HG03565 (cell line): Measurements from ENCODE around the gene CTNNA3.
"Not testable (repeated sequence)": the region's sequence is repeated elsewhere in the genome, so short reads cannot be mapped to it uniquely, and the experiment has no call there.

ENCODE experiments used
- ATAC-seq: cut with Tn5 transposase; IDR thresholded peaks from one replicate; pipeline ENCODE4 v1.9.1; 2021; ENCODE audit warnings: mild to moderate bottlenecking, moderate library complexity; ENCODE audit not compliant: unreplicated experiment

The CTNNA3 gene

DNA sequence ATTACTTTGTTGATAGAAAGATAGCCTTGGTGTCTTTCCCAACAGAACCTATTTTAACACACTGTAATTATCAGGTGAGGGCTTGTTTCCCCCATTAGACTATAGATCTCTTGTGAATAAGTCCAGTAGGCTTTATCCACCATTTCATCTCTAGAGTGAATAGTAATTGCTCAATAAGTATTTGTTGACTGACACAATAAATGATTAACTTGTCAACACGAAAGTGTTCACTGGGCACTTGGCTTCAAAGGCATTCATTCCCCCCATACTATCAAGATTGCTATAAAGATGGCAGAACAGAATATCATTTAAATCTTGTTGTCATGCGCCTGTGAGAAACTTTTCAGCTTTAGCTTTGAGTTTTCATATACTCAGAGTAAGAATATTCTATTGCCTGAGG lies 1194.6 kb downstream of the CTNNA3 start:
- ATAC-seq = no peak

DNA sequence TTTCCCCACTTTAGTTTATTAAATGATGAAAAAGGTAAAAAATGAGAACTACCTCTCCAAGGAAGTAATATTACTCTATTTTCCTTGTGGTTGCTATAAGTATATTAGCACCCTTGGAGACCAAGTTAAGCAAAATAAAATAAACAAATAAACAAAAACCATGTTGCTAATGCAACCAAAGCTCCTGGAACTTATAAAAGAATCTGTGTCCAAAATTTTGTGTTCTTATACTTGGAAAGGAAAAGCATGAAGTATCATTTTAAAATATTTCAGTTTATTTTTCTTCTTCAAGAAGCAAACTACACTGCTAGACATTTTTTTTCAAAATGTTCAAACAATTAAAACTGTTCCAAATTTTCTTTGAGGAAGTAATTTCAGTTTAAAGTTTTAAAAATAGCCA lies 1212.0 kb downstream of the CTNNA3 start:
- no peak for ATAC-seq

DNA sequence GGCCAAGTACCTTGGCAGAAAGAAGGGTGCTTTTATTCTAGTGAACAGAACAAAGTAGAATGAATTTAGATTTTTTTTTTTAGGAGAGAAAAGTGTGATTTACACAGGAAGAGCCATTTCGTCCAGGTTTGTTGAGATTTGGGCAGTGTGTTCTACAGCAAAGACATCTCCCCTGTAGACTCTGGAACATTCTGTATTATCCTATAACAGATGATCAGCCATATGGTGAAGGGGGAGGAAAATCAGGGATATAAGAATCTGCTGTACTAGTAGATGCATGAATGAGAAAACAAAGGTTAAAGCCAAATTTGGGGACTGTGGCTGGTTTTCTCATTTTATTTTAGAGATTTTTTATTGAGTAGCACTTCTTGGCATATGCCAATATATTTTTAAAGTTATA lies 1223.8 kb downstream of the CTNNA3 start:
- ATAC-seq = no peak

DNA sequence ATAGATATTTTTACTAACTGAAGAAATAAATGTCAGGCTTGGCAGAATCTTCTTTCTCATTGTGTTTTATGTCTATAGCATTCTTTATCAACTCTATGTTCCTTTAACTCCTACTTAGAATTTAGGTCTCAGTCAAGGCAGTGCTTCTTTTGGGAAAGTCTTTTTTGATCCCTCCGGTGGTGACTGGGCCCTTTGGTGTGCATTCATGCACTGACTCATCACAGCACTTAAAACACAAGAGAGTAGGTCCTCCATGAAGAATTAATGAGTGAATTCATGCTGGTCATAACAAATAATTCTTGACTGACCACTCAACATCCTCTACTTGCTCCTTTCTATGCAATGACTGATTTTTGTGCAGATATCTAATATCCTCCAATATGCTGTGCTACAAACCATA lies 1229.0 kb downstream of the CTNNA3 start:
- ATAC-seq = no peak

DNA sequence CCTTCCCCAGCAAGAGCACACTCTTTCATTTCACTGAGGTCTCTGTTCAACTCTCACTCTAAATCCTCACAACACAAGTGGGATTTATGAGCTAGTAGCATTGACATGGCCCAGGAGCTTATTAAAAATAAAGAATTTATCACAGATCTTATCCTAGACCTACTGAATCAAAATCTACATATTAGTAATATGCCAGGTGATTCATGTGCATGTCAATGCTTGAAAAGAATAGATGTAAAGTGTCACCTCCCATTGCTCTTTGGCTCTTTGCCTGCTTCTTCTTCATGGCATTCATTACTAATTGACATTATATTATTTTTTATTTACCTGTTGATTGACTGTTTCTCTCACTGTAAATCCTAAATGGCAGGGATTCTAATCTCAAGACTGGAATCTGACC lies 1229.4 kb downstream of the CTNNA3 start:
- ATAC-seq = no peak

DNA sequence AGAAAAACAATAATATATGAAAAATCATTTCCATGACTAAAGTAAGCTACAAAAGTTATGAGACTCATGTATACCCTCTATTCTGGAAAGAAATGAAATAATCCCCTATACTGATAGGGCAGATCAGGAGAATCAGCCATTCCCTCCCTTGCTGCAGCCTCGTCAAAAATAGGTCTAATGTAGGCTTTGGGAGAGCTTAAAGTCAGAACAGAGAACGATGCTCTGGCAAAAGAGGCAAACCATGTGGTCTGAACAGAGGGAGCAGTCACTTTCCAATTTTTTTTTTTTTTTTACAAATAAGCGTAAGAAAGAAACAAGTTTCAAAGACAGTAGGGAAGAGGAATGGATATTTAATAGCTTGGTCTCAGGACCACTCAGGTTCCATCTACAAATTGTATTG lies 1232.4 kb downstream of the CTNNA3 start:
- ATAC-seq = no peak

DNA sequence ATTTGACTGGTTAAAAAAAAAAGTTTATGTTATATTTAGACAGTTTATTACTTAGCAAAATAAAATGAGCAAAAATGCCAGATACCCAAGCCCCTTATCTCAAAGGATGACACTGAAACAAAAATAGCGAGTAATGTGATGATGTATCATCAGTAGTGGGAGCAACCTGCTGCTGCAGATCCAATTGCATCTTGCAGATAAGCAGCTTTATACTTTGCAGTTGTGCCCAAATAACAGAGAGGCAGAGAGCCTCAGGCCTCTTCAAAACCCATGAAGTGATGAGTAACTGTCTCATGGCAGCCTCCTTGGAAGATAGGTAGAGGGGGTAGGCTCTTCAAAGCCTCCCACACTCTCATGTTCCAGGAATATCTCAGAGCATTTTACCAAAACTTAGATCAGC lies 1238.4 kb downstream of the CTNNA3 start:
- no peak for ATAC-seq

DNA sequence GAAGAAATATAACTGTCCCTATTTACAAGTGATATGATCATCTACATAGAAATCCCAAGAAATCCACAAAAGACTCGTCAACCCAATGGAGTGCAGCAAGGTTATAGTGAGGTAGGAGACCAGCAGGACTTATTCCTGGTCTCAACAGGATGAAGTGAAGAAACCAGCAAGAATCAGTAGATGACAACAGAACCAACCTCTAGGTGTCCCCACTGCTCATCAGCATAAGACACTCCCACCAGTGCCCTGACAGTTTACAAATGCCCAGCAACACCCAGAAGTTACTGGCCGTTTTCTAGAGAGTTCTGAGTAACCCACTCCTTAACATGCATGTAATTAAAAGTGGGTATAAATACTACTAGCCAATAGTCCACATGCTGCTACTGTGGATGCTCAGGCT lies 1240.7 kb downstream of the CTNNA3 start:
- ATAC-seq = no peak

DNA sequence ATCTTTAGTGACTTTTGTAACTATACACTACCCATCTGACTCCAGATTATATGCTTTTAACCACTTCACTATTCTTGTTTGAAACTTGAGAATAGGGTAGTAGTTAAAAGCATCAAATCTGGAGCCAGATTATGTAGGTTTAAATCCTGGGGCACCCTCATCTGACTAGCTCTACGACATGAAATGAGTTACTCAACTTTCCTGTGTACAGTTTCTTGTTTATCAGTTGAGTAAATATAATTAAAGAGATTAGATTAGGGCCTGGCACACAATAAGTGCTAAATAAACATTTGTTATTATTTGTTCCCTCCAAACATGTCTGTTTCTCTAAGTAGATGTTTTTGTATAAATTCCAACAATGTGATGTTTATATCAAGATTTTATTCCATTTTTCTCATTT lies 1255.4 kb downstream of the CTNNA3 start:
- no peak for ATAC-seq

DNA sequence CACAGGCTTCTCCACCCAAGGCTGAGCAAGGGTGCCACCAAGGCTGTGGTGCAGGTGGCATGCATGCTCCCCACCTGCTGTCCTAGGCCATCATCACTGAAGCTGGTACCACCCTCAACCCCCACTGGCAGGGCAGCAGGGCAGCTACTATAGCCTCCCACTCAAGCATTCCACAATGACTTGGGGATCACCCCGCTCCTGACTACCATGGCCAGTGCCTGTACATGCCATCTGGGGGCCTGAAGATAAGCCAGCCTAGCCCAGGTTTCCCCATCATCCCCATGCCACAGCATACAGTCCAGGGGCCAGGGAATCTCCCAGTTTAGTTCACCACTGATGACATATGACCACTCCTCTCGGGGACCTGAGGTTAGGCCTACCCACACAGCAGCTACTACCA lies 1281.1 kb downstream of the CTNNA3 start:
- ATAC-seq = no peak

DNA sequence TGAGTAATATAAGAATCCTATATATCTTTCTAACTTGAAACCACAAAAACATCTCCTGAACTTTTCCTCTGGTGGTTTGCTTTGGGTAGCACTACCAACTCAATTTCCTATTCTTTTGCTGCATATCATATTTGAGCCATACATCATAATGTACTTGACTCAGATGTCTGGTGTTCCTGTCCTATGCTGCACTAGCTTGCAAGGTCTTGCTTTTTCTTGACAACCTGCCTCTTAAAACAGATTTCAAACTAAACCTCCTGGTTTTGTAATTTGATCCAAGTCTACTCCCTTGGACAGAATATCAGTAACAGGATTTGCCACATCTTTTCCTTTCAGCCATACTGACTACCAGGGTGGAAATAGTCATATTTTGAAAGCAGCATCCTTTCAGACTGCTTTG lies 1290.4 kb downstream of the CTNNA3 start:
- no peak for ATAC-seq

DNA sequence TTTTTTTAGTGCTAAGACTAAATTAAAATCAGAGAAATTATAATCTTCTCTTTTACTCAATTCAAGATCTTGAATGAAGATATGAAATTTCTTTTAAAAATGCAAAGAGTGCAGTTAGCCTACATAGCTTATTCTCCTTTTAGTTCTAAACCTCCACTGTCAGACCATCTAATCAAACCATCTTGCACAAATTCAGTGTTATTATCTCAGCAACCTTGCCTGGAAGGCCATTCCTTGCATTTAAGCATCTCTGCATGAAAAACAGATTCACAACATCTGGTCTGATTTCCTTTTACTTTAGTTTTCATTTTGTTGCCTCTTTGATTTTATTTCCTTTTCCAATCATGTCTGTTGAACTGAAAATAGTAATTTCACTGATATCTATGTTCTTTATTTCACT lies 1297.3 kb downstream of the CTNNA3 start:
- no peak for ATAC-seq

DNA sequence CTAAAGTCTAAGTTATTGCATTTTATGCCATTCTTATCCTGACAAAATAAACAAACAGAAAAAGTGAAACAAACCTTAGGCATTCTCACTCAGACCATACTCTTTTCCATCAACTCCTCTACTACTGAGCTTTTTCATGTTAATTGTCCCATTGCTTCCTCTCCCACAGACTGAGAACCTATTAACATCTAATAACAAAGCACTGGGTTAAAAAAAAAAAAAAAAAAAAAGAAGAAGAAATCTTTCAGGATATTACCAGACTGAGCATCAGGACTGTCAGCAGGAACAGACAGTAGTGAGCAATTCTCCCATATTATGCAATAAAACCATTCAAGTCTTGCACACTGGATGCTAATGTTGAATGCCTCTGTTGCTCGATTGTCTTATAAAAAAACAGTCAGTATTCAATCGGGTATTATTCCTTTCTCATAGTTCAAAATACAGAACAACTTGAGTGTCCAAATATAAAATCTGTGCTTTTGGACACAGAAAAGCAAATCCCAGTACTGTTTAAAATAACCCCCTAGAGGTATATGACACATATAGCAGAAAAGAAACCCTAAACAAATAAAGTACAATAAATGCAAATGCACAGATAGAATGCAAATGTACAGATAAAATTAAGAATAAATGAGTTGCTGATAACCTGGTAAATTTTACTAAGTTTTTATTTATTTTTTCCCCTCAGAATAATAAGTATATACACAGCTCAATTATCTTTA lies 1301.5 kb downstream of the CTNNA3 start:
- ATAC-seq = no peak

DNA sequence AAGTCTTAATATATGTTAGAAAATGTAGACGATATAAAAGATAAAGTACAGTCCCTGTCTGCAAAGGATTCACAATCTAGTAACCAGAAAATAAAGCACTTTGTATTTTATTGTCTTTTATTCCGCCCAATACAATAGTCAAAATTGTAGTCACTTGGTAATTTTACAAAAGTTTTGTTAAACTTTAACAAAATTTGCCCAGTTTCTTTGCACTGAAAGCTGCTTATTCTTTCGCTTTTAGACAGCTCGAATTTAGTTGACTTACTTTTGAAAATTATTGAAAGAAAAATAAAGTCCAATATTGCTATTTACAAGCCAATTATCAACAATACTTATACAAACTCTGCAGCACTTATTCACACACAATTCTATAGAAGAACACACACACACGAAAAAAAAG lies 1305.1 kb downstream of the CTNNA3 start:
- ATAC-seq = no peak

DNA sequence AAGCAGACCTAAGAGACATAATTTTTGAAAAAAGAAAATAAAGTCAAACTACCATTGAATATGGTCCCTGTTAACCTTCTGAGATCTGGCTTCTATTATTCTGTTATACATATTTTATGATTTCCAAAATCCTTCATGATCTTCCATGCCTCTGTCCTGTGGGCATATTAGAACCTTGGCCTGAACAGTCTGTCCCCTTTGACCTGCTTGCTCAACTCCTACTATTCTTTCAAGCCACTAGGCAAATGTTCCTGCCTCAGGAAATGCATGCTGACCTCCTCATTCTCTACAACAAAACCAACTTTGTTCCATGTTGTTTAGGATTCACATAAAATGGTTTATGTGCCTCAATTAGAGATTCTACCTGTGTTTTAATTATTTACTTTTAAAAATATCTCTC lies 1315.0 kb downstream of the CTNNA3 start:
- no peak for ATAC-seq

DNA sequence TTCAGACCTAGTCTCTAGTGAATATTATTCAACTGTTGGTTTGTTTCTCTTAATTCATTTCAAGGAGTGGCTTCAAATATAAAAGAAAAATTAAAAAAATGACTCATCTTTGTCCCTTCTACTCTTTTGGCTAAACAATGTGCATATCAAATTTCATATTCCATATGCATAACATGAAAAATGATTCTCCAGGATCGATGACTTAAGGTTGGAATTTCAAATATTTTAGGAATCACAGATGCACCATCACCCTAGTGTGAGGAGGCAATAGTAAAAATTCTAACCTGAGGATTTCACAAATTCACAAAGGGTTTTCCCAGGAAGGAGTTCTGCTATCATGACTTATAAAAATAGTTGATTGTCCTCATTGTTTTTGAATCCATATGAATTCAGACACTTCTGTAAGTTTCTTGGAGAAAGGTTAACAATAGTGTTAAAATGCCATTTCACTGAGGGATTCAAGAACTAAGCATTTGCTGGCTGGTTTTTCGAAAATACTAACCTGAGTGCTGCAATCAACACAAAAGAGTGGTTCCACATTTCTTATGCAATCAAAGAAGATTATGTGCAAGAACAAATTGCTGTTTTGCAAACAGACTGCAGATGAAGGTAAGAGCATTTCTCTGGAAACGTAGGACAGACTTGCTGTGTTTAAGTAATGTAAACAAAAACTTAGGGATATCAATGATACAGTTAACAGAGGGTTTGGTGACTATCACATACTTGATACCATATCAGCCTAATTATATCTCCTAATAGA lies 1317.7 kb downstream of the CTNNA3 start:
- no peak for ATAC-seq

DNA sequence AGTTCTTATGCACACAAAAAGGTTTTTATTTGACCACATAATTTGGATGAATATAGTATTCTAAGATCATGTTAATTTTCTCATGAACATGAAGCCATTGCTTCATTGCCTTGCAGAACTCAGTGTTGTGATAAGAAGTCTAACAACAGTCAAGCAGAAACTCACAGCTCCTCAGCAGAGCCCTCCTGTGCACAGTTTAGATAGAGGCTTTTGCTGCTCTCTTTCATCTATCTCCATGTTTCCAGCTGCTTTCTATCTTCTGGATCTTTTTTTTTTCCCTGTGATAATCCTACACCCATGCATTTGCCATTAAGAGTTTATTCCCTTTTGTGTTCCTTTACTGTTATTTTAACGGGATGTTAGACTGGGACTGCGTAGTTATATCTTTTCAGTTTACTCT lies 1327.8 kb downstream of the CTNNA3 start:
- ATAC-seq = no peak

DNA sequence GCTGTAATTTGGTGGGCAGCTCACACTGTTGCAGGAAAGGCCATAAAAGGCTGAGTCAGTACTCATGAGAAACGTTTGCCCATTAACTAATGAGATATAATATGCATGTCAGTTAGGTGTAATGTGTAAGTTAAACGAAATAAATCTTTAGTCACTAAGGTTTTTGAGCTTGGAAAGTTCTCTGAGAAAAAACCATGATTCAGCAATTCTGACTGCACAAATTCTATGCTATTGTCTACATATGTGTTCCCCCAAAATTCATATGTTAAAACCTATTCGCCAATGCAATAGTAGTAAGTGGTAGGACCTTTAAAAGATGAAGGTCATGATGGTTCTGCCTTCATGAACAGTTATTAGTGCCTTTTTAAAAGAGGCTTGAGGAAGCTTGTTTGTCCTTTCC lies 1329.8 kb downstream of the CTNNA3 start:
- ATAC-seq = no peak

DNA sequence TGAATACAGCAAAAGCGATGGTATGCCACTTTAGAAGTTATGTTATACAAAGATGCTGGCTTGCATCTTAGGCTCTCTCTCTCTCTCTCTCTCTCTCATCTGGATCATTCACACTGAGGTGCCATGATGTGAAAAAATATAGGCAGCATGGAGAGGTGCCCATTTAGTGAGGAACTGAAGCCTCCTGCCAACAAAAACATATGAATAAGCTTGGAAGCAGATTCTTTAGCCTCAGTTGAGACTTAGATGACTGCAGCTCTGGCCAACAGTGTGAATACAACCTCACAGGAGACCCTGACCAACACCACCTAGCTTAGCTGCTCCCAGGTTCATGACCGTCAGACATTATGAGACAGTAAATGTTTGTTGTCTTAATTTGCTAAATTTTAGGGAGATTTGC lies 1330.3 kb downstream of the CTNNA3 start:
- ATAC-seq = no peak

DNA sequence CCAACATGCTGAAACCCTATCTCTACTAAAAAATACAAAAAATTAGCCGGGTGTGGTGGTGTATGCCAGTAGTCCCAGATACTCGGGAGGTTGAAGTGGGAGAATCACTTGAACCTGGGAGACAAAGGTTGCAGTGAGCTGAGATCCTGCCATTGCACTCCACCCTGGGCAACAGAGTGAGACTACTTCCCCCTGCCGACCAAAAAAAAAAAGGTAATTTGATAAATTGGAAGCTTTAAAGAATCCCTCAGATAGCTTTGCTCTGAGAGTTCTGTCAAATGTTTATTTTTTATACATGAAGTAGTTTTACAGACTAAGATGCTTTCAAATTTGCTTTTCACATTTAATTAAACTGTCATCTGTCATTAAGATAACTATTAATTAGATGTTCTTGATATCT lies 1333.5 kb downstream of the CTNNA3 start:
- no peak for ATAC-seq

DNA sequence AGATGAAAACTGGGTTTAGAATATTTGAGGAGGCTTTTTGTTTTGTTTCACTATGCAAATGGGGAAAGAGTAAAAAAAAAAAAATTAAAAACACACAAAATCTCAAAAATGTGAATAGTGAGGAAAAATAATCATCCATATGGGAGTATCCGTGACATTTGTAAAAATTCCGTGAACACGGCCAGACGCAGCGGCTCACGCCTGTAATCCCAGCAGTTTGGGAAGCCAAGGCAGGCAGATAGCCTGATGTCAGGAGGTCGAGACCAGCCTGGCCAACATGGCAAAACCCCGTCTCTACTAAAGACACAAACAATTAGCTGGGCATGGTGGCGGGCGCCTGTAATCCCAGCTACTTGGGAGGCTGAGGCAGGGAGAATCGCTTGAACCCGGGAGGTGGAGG lies 1342.2 kb downstream of the CTNNA3 start:
- not testable (repeated sequence) for ATAC-seq

DNA sequence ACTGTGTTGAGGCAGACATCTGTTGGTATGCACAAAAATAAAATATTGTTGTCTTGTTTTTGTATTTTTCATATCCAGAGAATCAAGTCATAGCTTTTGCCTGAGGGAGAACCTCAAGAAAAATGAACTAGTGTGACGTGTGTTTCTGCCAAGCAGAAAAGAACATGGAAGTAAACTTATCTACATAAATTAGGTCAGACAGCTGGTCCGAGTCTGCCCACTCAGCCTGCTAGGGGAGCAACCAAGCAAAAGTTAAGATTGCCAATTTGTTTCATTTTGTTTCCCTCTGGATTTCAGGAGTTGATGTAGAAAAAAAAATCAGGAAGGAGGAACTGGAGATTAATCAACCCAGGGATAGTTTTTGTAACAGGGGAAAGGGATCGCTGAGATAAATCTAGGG lies 1342.6 kb downstream of the CTNNA3 start:
- no peak for ATAC-seq
